HepG2 (cell line): ENCODE data around the gene ARHGEF39. TPM values are rescaled to one million over a fixed set of nuclear protein-coding genes. Genes with fewer than 3 reads are reported as not detected.
A peak's percentile ranks its signal among the peaks of the same experiment; 100 is the strongest.

Experiments
- EP300 ChIP-seq, 3 experiments: sonication (generic) in 1 of 3; formaldehyde crosslinking in 1 of 3; IDR thresholded peaks; 2 replicates each; pipeline versions ENCODE4 v1.5.1 to v1.6.1; 2011 to 2020; ENCODE audit warnings: low read depth in 2 of 3, low read length in 2 of 3, borderline replicate concordance in 1 of 3, improper control_type of control experiment in 1 of 3, mild to moderate bottlenecking in 1 of 3, missing genetic modification reagents in 1 of 3, moderate library complexity in 1 of 3
- KAT8 ChIP-seq: IDR thresholded peaks from 2 replicates; pipeline ENCODE4 v1.6.1; 2016; ENCODE audit warnings: missing genetic modification reagents, missing compliant biosample characterization
- KDM5A ChIP-seq: fragments of 200-600 bp; sonication (generic); IDR thresholded peaks from 2 replicates; pipeline ENCODE4 v1.7.0; 2018; ENCODE audit warnings: antibody characterized with exemption, mild to moderate bottlenecking, low read length, borderline replicate concordance
- NCOA1 ChIP-seq: sonication (generic); formaldehyde crosslinking; IDR thresholded peaks from 2 replicates; pipeline ENCODE4 v1.9.0; 2021; ENCODE audit warnings: missing genetic modification reagents
- NFATC3 ChIP-seq: sonication (generic); formaldehyde crosslinking; IDR thresholded peaks from 2 replicates; pipeline ENCODE4 v1.5.1; 2020; ENCODE audit warnings: mild to moderate bottlenecking, missing genetic modification reagents
- PHF21A ChIP-seq: sonication (generic); formaldehyde crosslinking; IDR thresholded peaks from 2 replicates; pipeline ENCODE4 v1.5.0; 2020; ENCODE audit warnings: mild to moderate bottlenecking, missing genetic modification reagents
- POGZ ChIP-seq: sonication (generic); formaldehyde crosslinking; IDR thresholded peaks from 2 replicates; pipeline ENCODE4 v1.4.0; 2020; ENCODE audit warnings: mild to moderate bottlenecking, missing genetic modification reagents
- RORA ChIP-seq: sonication (generic); formaldehyde crosslinking; IDR thresholded peaks from 2 replicates; pipeline ENCODE4 v1.5.0; 2020; ENCODE audit warnings: mild to moderate bottlenecking, missing genetic modification reagents, moderate library complexity
- TRIM24 ChIP-seq: sonication (generic); formaldehyde crosslinking; IDR thresholded peaks from 2 replicates; pipeline ENCODE4 v1.8.0; 2022; ENCODE audit warnings: mild to moderate bottlenecking, missing genetic modification reagents
- ZBTB21 ChIP-seq: sonication (generic); formaldehyde crosslinking; IDR thresholded peaks from 2 replicates; pipeline ENCODE4 v1.4.0; 2020; ENCODE audit warnings: missing genetic modification reagents
- ZFP62 ChIP-seq: sonication (generic); formaldehyde crosslinking; IDR thresholded peaks from 2 replicates; pipeline ENCODE4 v1.4.0; 2020; ENCODE audit warnings: missing genetic modification reagents
- ZNF44 ChIP-seq: sonication (generic); formaldehyde crosslinking; IDR thresholded peaks from 2 replicates; pipeline ENCODE4 v1.5.1; 2020; ENCODE audit warnings: mild to moderate bottlenecking, missing genetic modification reagents
- ZNF652 ChIP-seq: IDR thresholded peaks from 2 replicates; pipeline ENCODE4 v1.6.1; 2016; ENCODE audit warnings: low read depth, borderline replicate concordance
- ZNF792 ChIP-seq: IDR thresholded peaks from 2 replicates; pipeline ENCODE4 v1.6.1; 2016
- ZZZ3 ChIP-seq: sonication (generic); formaldehyde crosslinking; IDR thresholded peaks from 2 replicates; pipeline ENCODE4 v1.4.0; 2020; ENCODE audit warnings: missing genetic modification reagents, mild to moderate bottlenecking, borderline replicate concordance
- polyA plus RNA-seq, 8 experiments: library from polyadenylated mRNA; depleted of rRNA in 3 of 8; stranded (reverse) in 7 of 8; unstranded in 1 of 8; fragments of >200 nt; fragmentation: Illumina TruSeq in 4 of 8; extraction: Trizol in 4 of 8; gene quantifications; 2 replicates each; pipeline versions ENCODE4 v1.2.1 to v1.2.3, GENCODE V29; 2011 to 2016; ENCODE audit warnings: low read depth in 4 of 8, missing spikeins in 1 of 8, mixed read lengths in 1 of 8; ENCODE audit not compliant: insufficient read depth in 1 of 8
- total RNA-seq, 5 experiments: library from RNA; depleted of rRNA; stranded (reverse); fragments of >200 nt; fragmentation: Illumina TruSeq; extraction: Trizol; gene quantifications; 2 replicates each; pipeline ENCODE4 v1.2.3, GENCODE V29; 2016; ENCODE audit warnings: low read depth in 1 of 5
- TF ChIP-seq, protein P1 (sequence below): sonication (generic); formaldehyde crosslinking; IDR thresholded peaks from 2 replicates; pipeline ENCODE4 v1.4.0; 2020; ENCODE audit warnings: missing genetic modification reagents
- TF ChIP-seq, protein P2 (sequence below): sonication (generic); formaldehyde crosslinking; IDR thresholded peaks from 2 replicates; pipeline ENCODE4 v1.4.0; 2020; ENCODE audit warnings: mild to moderate bottlenecking, missing genetic modification reagents
- TF ChIP-seq, protein P3 (sequence below): sonication (generic); formaldehyde crosslinking; IDR thresholded peaks from 2 replicates; pipeline ENCODE4 v1.9.0; 2021; ENCODE audit warnings: missing genetic modification reagents, mild to moderate bottlenecking, borderline replicate concordance
- TF ChIP-seq, protein P4 (sequence below): sonication (generic); formaldehyde crosslinking; IDR thresholded peaks from 2 replicates; pipeline ENCODE4 v1.5.0; 2020; ENCODE audit warnings: missing genetic modification reagents, mild to moderate bottlenecking, borderline replicate concordance

ARHGEF39 gene
- total and polyA plus RNA-seq, 2 of the 13 experiments (the other 11 are each of a cell fraction or from before 2014, with no cell fraction given) = 11.2 to 12.3 TPM

DNA sequence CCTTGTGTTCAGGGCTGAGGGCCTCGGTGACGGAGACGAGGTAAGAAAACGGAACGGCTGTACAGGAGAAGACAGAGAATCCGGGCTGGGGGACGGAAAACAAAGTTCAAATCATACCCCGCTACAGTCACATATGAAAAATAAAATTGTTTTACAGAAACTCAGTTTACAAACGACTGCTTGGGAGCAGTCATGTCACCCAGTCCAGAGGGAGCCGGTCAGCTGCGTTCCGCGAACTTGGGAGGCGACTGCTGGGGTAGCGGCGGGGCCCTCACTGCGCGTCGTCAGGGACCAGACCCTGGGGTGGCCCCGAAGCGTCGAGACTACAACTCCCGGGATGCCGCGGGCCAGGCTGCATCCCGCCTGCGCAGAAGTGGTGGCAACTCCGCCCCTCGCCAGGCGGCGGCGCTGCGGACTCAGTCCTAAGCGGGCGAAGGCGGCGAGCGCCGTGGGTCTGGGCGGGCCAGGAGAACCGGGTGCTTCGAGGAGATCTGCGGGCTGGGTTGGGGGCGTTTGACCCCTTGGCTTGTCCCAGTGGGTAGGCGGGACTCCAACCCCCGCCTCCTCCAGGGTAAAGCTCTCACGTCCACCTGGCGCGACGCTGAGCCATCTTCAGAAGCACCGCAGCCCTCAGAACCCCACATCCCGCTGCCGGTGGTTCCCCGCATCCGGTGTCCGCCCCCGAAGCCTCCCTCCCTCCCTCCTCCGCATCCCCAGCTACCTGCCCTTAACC lies 18.3 kb downstream of the ARHGEF39 start (continued):
- no peak for TF ChIP-seq ZZZ3 (CRISPR knock-in tag)
- TF ChIP-seq ZNF44 (CRISPR knock-in tag) = no peak
- no peak for TF ChIP-seq RORA (CRISPR knock-in tag)
- TF ChIP-seq, protein P1, sequence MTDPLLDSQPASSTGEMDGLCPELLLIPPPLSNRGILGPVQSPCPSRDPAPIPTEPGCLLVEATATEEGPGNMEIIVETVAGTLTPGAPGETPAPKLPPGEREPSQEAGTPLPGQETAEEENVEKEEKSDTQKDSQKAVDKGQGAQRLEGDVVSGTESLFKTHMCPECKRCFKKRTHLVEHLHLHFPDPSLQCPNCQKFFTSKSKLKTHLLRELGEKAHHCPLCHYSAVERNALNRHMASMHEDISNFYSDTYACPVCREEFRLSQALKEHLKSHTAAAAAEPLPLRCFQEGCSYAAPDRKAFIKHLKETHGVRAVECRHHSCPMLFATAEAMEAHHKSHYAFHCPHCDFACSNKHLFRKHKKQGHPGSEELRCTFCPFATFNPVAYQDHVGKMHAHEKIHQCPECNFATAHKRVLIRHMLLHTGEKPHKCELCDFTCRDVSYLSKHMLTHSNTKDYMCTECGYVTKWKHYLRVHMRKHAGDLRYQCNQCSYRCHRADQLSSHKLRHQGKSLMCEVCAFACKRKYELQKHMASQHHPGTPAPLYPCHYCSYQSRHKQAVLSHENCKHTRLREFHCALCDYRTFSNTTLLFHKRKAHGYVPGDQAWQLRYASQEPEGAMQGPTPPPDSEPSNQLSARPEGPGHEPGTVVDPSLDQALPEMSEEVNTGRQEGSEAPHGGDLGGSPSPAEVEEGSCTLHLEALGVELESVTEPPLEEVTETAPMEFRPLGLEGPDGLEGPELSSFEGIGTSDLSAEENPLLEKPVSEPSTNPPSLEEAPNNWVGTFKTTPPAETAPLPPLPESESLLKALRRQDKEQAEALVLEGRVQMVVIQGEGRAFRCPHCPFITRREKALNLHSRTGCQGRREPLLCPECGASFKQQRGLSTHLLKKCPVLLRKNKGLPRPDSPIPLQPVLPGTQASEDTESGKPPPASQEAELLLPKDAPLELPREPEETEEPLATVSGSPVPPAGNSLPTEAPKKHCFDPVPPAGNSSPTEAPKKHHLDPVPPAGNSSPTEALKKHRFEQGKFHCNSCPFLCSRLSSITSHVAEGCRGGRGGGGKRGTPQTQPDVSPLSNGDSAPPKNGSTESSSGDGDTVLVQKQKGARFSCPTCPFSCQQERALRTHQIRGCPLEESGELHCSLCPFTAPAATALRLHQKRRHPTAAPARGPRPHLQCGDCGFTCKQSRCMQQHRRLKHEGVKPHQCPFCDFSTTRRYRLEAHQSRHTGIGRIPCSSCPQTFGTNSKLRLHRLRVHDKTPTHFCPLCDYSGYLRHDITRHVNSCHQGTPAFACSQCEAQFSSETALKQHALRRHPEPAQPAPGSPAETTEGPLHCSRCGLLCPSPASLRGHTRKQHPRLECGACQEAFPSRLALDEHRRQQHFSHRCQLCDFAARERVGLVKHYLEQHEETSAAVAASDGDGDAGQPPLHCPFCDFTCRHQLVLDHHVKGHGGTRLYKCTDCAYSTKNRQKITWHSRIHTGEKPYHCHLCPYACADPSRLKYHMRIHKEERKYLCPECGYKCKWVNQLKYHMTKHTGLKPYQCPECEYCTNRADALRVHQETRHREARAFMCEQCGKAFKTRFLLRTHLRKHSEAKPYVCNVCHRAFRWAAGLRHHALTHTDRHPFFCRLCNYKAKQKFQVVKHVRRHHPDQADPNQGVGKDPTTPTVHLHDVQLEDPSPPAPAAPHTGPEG (CRISPR knock-in tag) = no peak
- TF ChIP-seq PHF21A (CRISPR knock-in tag) = no peak; the same call in 1 of the 2 replicates
- TF ChIP-seq KAT8 = no peak; the same call in 1 of the 2 replicates
- peak; percentile 43; the same call in 1 of the 2 replicates for TF ChIP-seq POGZ (CRISPR knock-in tag)
- TF ChIP-seq, protein P2, sequence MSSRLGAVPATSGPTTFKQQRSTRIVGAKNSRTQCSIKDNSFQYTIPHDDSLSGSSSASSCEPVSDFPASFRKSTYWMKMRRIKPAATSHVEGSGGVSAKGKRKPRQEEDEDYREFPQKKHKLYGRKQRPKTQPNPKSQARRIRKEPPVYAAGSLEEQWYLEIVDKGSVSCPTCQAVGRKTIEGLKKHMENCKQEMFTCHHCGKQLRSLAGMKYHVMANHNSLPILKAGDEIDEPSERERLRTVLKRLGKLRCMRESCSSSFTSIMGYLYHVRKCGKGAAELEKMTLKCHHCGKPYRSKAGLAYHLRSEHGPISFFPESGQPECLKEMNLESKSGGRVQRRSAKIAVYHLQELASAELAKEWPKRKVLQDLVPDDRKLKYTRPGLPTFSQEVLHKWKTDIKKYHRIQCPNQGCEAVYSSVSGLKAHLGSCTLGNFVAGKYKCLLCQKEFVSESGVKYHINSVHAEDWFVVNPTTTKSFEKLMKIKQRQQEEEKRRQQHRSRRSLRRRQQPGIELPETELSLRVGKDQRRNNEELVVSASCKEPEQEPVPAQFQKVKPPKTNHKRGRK (CRISPR knock-in tag) = no peak
- no peak for TF ChIP-seq ZBTB21 (CRISPR knock-in tag)
- no peak for TF ChIP-seq TRIM24
- no peak; the same call in 1 of the 2 replicates for TF ChIP-seq ZNF652 (CRISPR knock-in tag)
- no peak for TF ChIP-seq ZFP62 (CRISPR knock-in tag)
- TF ChIP-seq, protein P3, sequence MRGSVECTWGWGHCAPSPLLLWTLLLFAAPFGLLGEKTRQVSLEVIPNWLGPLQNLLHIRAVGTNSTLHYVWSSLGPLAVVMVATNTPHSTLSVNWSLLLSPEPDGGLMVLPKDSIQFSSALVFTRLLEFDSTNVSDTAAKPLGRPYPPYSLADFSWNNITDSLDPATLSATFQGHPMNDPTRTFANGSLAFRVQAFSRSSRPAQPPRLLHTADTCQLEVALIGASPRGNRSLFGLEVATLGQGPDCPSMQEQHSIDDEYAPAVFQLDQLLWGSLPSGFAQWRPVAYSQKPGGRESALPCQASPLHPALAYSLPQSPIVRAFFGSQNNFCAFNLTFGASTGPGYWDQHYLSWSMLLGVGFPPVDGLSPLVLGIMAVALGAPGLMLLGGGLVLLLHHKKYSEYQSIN (CRISPR knock-in tag) = no peak
- TF ChIP-seq ZNF792 = peak; percentile 59; the same call in 1 of the 2 replicates
- TF ChIP-seq NCOA1 (CRISPR knock-in tag) = no peak
- TF ChIP-seq EP300 (IDR thresholded peaks at IDR 0.05; ENCODE audit: low read depth in 2 of 2, low read length in 2 of 2) = no peak
- TF ChIP-seq EP300 (CRISPR knock-in tag; IDR thresholded peaks at IDR 0.05; ENCODE audit: borderline replicate concordance) = no peak
- peak; percentile 63 for TF ChIP-seq NFATC3 (CRISPR knock-in tag)
- peak; percentile 77 for TF ChIP-seq KDM5A
- TF ChIP-seq, protein P4, sequence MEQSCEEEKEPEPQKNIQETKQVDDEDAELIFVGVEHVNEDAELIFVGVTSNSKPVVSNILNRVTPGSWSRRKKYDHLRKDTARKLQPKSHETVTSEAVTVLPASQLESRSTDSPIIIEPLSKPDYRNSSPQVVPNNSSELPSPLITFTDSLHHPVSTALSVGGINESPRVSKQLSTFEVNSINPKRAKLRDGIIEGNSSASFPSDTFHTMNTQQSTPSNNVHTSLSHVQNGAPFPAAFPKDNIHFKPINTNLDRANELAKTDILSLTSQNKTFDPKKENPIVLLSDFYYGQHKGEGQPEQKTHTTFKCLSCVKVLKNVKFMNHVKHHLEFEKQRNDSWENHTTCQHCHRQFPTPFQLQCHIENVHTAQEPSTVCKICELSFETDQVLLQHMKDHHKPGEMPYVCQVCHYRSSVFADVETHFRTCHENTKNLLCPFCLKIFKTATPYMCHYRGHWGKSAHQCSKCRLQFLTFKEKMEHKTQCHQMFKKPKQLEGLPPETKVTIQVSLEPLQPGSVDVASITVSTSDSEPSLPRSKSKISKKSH (CRISPR knock-in tag) = peak; percentile 14; the same call in 1 of the 2 replicates
